Tibial artery (tissue), 4 donors: ENCODE data around the gene RPRD1A.

Experiments
- DNase-seq, 2 donors: peaks; one replicate each; pipeline ENCODE4 v3.0.0-alpha.2; 2019
- H3K27ac ChIP-seq, 2 donors: fragments of 200-600 bp; sonication (generic) in 1 of 2; 1 replicate in 1 of 2; 2 replicates in 1 of 2; pipeline ENCODE4 v1.5.1; 2018 to 2019; ENCODE audit warnings: mild to moderate bottlenecking in 1 of 2
- H3K27me3 ChIP-seq, 2 donors: fragments of 200-600 bp; sonication (generic) in 1 of 2; one replicate each; pipeline versions ENCODE4 v1.5.1 to v1.6.0; 2016 to 2019
- H3K36me3 ChIP-seq, 3 donors: fragments of 200-600 bp; sonication (generic) in 2 of 3; one replicate each; pipeline ENCODE4 v1.5.1; 2016 to 2019; ENCODE audit warnings: mild to moderate bottlenecking in 2 of 3
- H3K4me1 ChIP-seq, 4 donors: fragments of 200-600 bp; sonication (generic) in 2 of 4; 1 replicate in 3 of 4; 2 replicates in 1 of 4; pipeline ENCODE4 v1.5.1; 2016 to 2019
- H3K4me3 ChIP-seq, 2 donors: fragments of 200-600 bp; sonication (generic) in 1 of 2; 1 replicate in 1 of 2; 2 replicates in 1 of 2; pipeline ENCODE4 v1.5.1; 2018 to 2019; ENCODE audit warnings: mild to moderate bottlenecking in 2 of 2
- H3K9me3 ChIP-seq, 3 donors: fragments of 200-600 bp; sonication (generic) in 1 of 3; one replicate each; pipeline ENCODE4 v1.5.1; 2016 to 2019
- intact Hi-C: fragments of 100-400 bp; cut with DNase I; formaldehyde crosslinking; loops from one replicate; pipeline ENCODE4 v1.15.0; 2023; ENCODE audit warnings: low total_unique reads
- TF ChIP-seq, protein P1 (sequence below), 2 experiments: fragments of 200-600 bp in 1 of 2; fragments of 450-650 bp in 1 of 2; IDR thresholded peaks; one replicate each; pipeline ENCODE4 v1.5.1; 2017 to 2019; ENCODE audit warnings: antibody characterized with exemption in 2 of 2, mild to moderate bottlenecking in 1 of 2, moderate library complexity in 1 of 2

Gene RPRD1A

DNA sequence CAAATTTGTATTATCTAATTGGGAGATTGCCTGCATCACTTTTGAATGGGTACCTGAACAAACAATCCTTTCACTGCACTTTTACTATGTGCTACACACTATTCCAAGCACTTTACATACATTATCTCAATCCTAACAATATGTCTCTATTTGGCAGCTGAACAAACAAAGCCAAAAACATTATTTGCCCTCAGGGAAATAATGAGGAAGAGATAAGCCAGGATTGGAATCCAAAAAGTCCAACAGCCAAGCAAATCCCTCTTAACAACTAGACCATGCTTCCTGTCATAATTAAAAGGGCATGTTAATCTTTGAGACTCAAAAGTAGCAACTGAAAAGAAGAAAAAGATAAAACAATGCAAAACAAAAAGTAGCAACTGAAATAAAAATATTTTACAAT is 32.1 kb downstream of the RPRD1A start:
- H3K4me1 ChIP-seq: peaks cover 0 to 28% (median 5%) of the 10 kb centered on the region in 4 donors
- peaks cover 6 to 10% (median 6%) of the 10 kb centered on the region in 3 donors for H3K36me3 ChIP-seq
- H3K9me3 ChIP-seq: peaks cover 0 to 4% (median 3%) of the 10 kb centered on the region in 3 donors
- H3K4me3 ChIP-seq: no peak overlapping the region
- TF ChIP-seq, protein P1, sequence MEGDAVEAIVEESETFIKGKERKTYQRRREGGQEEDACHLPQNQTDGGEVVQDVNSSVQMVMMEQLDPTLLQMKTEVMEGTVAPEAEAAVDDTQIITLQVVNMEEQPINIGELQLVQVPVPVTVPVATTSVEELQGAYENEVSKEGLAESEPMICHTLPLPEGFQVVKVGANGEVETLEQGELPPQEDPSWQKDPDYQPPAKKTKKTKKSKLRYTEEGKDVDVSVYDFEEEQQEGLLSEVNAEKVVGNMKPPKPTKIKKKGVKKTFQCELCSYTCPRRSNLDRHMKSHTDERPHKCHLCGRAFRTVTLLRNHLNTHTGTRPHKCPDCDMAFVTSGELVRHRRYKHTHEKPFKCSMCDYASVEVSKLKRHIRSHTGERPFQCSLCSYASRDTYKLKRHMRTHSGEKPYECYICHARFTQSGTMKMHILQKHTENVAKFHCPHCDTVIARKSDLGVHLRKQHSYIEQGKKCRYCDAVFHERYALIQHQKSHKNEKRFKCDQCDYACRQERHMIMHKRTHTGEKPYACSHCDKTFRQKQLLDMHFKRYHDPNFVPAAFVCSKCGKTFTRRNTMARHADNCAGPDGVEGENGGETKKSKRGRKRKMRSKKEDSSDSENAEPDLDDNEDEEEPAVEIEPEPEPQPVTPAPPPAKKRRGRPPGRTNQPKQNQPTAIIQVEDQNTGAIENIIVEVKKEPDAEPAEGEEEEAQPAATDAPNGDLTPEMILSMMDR (IDR thresholded peaks at IDR 0.05): no peak
- intact Hi-C loops: no loop called here
- no peak overlapping the region for H3K27ac ChIP-seq
- H3K27me3 ChIP-seq: no peaks in the 10 kb centered on the region
- DNase-seq: no peak

GRCh38 chr18:36034299-36034895 is 33.0 kb downstream of the RPRD1A start:
- DNase-seq: no peak
- TF ChIP-seq, protein P1 (IDR thresholded peaks at IDR 0.05): no peak
- Histone ChIP-seq H3K27me3 (no peaks in the 10 kb centered on the region), H3K4me1 (peaks cover 0 to 28% (median 5%) of the 10 kb centered on the region in 4 donors), H3K4me3 (no peak overlapping the region), H3K27ac (no peak overlapping the region), H3K36me3 (peaks cover 13 to 14% (median 13%) of the 10 kb centered on the region in 3 donors), H3K9me3 (peaks cover 0 to 4% (median 3%) of the 10 kb centered on the region in 3 donors)
- intact Hi-C loops: no loop called here

- no peak overlapping the region for H3K4me3 ChIP-seq
- no peaks in the 10 kb centered on the region for H3K9me3 ChIP-seq
- H3K27me3 ChIP-seq: no peaks in the 10 kb centered on the region
- DNase-seq: no peak
- intact Hi-C loops: no loop called here
- no peak overlapping the region for H3K27ac ChIP-seq
- peaks cover 0 to 28% (median 5%) of the 10 kb centered on the region in 4 donors for H3K4me1 ChIP-seq
- TF ChIP-seq, protein P1 (IDR thresholded peaks at IDR 0.05): no peak
- H3K36me3 ChIP-seq: peaks cover 7 to 26% (median 25%) of the 10 kb centered on the region in 3 donors
Measured at GRCh38 chr18:36031903-36032302, 35.5 kb downstream of the RPRD1A start.

DNA sequence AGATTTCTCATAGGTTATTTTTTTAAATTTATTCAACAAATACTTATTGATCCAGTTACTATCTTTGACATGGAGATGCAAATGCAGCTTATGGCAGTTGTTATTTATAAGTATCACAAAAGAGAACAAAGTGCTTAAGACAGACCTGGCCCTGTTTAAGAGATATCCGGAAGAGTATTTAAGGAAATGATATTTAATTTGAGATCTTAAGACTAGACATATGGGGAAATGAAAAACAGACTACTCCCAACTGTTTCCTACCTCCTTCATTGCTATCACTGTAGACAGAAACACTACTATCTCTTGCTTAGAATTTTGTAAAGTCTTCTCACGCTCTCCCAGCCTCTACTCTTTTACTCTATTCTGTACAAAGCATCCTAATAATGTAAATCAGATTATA is 36.0 kb downstream of the RPRD1A start:
- H3K36me3 ChIP-seq: peaks cover 10 to 30% (median 30%) of the 10 kb centered on the region in 3 donors
- intact Hi-C loops: no loop called here
- no peak overlapping the region for H3K4me3 ChIP-seq
- peaks cover 0 to 25% (median 5%) of the 10 kb centered on the region in 4 donors for H3K4me1 ChIP-seq
- H3K9me3 ChIP-seq: no peaks in the 10 kb centered on the region
- no peak for DNase-seq
- no peak overlapping the region for H3K27ac ChIP-seq
- TF ChIP-seq, protein P1 (IDR thresholded peaks at IDR 0.05): no peak
- no peaks in the 10 kb centered on the region for H3K27me3 ChIP-seq

DNA sequence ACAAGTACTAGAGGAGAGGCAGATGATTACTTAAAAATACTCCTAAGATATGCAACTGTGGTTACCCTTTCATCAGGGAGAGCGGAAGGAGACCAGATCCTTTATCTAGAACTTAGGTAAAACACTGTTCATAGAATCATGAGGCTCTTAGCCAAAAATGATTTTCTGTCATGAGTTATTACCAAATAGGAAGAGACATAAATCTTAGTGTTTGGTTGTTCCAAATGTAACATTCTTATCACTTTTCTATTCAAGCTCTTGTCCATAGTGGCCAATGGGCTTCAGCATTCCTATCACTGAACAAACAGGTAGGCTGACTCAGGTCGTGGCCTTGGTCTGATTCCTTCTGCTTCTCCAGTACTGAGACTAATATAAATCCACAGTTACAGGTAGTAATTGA is 38.5 kb downstream of the RPRD1A start:
- Histone ChIP-seq H3K4me1 (peaks cover 0 to 5% (median 0%) of the 10 kb centered on the region in 4 donors), H3K27me3 (no peaks in the 10 kb centered on the region), H3K9me3 (no peaks in the 10 kb centered on the region), H3K36me3 (peaks cover 13 to 41% (median 39%) of the 10 kb centered on the region in 3 donors), H3K27ac (no peak overlapping the region), H3K4me3 (no peak overlapping the region)
- DNase-seq: no peak
- TF ChIP-seq, protein P1 (IDR thresholded peaks at IDR 0.05): no peak
- intact Hi-C loops: no loop called here
